ENCODE data around the gene CSNK2A1.

DNA sequence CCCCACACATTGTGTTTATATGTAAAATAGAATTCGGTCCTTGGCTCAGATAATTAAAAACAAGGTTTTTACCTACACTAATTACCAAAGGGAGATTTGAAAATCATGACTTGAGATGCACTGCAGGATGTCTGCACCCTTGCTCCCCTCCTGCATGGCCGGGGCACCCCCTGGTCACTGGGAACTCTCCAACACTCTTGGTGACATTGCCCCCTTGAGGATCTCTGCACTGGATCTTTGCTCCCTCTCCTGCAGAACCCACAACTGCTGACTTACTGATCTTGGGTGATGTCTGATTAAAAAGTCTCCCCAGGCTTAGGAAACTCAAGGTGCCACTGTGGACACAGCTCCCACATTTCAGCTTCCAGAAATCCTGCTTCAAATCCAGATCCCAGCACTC is 17.1 kb upstream of the CSNK2A1 start:
- TF ChIP-seq, protein P1, sequence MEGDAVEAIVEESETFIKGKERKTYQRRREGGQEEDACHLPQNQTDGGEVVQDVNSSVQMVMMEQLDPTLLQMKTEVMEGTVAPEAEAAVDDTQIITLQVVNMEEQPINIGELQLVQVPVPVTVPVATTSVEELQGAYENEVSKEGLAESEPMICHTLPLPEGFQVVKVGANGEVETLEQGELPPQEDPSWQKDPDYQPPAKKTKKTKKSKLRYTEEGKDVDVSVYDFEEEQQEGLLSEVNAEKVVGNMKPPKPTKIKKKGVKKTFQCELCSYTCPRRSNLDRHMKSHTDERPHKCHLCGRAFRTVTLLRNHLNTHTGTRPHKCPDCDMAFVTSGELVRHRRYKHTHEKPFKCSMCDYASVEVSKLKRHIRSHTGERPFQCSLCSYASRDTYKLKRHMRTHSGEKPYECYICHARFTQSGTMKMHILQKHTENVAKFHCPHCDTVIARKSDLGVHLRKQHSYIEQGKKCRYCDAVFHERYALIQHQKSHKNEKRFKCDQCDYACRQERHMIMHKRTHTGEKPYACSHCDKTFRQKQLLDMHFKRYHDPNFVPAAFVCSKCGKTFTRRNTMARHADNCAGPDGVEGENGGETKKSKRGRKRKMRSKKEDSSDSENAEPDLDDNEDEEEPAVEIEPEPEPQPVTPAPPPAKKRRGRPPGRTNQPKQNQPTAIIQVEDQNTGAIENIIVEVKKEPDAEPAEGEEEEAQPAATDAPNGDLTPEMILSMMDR (IDR thresholded peaks at IDR 0.05) = no peak
- no peak for TF ChIP-seq POLR2A (IDR thresholded peaks at IDR 0.05)

Measured in body of pancreas (tissue), 4 donors.